GM19328 (cell line): ENCODE data around the gene ZFP57.

ENCODE experiments used
- ATAC-seq: cut with Tn5 transposase; IDR thresholded peaks from one replicate; pipeline ENCODE4 v1.9.1; 2021; ENCODE audit warnings: mild to moderate bottlenecking, moderate library complexity; ENCODE audit not compliant: unreplicated experiment

ZFP57 gene

DNA sequence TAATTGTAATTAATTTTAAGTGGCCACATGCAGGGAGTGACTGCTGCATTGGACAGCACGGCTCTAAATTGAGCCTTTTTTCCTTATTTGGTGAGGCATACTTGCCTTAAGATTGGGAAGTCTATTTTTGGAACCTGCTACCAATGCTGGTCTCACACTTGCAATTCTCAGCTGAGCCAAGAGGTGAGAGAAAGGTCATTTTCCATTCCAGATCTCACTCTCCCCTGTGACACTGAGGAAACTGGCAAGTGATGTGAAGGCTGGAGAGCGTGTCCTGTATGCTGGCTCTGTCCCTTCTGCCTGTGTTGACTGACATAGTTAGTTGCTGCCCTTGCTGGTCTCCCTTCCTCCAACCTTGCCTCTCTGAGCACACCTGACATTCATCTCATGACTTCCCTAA is 24.8 kb downstream of the ZFP57 start:
- ATAC-seq: no peak

DNA sequence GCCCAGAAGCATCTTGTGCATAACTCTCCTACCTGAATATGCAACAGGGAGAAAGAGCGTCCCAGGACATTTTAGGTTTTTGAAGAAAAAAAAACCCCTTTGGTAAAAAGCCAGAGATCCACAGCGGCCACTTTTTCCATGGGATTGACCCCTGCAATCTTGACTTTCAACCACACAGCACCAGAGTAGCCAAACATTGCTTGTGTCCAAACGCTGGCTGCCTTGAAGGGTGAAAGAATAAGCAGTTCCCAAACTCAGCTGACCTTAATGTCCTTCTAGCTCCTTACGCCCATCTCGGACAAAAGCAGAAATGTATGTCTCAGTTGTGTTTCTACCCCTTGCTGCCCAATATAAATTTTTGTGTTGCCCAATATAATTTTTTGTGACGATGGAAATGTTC is 25.3 kb downstream of the ZFP57 start:
- ATAC-seq: no peak

DNA sequence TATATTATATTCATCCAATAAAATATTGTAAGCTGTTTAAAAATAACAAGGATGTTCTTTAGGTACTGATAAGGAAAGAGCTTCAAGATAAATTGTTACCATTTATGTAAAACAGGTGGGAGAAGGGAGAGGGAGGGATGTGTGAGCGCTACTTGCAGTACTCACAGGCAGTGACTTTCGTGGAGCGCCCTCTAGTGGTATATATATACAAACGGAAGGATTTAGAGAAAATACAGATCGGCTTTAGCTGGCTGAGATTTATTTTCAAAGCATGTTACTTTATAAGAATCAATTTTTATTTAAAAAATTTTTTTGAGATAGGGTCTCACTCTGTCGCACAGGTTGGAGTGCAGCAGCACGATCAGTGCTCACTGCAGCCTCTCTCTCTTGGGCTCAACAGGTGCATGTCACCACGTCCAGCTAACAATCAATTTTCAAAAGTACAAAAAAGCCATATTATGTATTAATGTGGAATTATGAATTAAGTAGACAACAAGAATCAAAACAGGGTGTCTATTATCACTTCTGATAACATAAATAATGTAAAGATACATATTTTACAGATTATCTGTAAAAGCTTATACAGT is 27.4 kb downstream of the ZFP57 start:
- ATAC-seq: no peak

DNA sequence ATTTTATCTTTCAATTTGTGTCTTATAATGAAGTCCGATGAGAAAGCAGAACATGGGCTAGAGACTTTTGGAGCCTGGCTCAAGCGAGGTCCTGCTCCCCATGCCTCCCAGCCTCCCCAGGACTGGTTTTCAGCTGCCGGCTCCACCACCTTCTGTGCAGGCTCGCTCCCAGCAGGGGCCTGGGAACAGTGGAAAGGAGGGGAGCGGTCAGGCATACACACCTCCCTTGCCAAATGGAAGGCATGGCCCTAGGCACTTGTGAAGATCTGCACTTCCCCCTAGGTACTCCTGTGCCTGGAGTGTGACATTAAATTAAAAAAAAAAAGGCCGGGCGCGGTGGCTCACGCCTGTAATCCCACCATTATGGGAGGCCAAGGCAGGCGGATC is 28.8 kb downstream of the ZFP57 start:
- no peak for ATAC-seq

DNA sequence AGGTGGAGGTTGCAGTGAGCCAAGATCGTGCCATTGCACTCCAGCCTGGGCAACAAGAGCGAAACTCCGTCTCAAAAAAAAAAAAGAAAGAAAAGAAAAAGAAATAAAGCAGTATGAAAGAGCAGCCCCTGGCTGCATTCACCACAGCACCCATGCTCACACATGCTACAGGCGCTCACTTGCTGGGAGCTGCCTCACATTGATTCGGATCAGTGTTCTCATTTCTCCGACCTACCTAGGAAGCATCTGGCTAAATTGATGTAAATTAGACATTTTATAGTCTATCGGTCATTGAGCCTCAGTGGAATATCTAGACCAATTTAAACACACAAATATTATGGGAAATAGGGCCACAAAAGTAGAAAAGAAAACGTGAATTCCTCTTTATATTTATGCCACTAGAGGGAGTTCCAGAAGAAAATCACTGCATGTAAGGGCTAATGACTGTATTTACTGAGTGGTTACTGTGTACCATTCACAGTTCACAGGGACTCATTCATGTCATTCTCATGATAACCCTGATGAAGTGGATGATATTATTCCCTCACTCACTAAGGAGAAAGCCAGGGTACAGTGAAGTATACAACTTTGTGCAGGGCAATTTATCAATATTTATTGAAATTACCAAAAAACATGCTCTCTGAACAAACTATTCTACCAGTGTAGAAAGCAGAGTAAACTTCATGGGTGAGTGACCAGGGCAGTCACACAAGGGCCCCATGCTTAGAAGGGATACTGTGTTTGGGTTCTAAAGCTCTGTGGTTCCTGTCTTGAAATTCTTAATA is 29.3 kb downstream of the ZFP57 start:
- no peak for ATAC-seq

DNA sequence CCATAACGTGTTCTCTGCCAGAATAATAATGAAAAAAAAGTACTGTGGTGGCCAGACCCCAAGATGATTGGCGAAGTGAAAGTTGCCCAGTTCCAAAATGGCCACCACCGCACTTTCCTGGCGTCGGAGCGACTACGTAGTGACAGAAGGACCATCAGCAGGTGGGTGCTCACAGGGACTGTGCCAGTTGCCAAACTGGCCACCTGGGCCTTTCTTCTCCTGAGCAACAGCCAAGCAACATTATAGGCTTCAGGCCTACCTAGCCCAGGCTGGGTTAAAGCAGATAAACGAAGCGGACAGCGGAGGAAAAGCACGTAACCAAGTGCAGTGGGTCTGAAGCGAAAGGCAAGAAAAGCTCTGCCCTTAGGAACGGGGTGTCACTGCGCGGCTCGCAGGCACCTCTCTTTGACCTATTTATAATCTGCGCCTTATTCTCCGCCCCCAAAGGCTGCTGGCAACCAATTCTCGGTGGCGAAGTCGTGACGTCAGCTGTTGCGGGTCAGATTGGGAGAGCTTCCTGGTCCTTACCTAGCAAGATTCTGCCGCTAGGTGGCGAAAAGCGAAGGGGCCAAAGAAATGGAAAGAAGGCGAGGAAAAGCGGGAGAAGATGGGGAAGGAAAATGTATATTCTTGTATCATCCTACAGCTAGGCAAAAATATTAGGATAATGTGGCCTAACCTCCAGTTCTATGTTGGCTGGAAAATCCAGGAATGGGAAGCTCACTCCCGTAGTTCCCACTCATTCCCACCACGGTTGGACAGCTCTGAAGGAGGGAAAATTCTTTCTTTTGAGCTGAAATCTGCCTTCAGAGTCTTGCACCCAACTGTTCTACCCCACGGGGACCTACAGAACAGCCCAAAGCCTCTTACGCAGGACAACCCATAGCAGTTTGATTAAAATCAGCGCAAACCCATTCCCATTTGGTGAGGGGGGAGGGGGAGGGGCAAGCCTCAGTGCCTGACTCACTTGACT is 31.0 kb downstream of the ZFP57 start:
- peak; percentile 94 for ATAC-seq

DNA sequence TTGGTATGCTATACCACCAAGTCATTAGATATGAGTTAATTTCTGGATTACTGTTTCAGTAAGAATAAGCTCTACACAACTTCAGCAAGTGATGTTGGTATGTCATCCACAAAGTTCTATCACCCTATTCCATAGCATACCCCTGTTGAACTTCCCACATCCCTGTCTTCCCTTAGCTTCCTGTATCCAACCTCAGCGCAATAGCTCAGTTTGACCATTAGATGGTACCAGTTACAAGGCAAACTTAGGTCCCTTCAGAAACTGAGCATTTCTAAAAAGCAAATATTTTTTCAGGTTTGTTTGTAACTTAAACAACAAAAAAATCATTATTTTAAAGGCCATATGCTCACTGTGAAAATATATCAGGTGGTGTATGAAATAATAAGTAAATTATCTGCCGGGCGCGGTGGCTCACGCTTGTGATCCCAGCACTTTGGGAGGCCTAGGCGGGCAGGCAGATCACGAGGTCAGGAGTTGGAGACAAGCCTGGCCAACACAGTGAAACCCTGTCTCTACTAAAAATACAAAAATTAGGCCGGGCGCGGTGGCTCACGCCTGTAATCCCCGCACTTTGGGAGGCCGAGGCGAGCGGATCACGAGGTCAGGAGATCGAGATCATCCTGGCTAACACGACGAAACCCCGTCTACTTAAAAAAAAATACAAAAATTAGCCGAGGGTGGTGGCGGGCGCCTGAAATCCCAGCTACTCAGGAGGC is 32.9 kb downstream of the ZFP57 start:
- no peak for ATAC-seq

DNA sequence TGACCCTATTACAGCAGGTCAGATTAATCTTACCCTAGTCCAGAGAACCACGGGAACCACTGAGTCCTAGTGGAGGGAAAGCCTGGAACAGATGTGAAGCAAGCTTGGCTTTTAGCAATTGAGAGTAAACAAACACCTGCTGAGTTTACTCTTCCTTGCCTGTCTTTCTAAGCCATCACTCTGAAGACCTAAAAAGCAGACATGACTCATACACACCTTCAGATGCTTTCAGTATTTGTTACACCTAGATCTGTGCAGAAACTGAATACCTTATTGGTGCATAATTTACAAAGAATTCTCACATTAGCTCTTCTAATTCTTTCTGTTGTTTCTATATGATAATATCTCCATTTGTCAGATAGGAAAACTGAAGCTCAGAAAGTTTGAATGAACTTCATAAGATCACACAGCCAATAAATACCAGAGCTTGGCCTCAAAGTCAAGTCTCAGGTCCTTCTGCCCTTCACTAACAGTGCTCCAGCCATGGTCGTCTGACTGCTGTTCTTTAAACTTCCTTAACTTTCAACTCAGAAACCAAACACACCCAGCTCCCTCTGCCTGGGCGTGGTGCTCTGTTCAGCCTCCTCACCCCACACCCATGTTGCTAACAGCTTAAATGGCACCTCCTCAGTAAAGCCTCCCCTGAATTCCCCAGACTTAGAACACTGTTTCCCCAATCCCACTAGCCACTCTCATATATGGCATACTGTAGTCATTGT is 39.4 kb downstream of the ZFP57 start:
- ATAC-seq: no peak

DNA sequence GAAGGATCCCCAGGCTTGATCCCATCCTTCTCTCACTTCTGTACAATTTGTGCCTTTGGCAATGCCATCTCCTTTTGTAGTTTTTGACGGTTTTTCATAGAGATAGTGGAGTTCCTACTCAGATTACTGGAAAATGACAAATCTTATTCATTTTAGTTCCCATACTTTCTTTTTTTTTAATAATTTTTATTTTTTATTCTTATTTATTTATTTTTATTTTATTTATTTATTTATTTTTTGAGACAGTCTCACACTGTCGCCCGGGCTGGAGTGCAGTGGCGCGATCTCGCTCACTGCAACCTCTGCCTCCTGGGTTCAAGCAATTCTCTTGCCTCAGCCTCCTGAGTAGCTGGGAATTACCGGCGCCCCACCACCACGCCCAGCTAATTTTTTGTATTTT is 43.7 kb downstream of the ZFP57 start:
- ATAC-seq: no peak

DNA sequence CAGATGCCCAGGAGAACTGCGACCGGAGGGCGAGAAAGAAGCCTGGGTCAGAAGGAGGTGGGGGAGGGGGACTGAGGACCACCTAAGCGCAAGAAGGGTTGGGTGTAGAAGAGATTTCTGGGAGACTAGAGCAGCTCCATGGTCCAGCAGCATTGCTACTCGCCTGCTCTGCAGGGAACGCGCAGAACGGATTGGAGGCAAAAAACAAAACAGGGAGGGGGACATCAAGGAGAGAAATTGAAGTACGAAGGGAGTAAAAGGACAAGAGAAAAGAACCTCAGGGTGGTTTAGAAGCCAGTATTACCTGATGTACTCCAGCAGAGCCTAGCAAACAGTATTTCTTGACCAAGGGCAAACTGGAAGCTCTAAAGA is 47.4 kb downstream of the ZFP57 start:
- ATAC-seq: no peak

DNA sequence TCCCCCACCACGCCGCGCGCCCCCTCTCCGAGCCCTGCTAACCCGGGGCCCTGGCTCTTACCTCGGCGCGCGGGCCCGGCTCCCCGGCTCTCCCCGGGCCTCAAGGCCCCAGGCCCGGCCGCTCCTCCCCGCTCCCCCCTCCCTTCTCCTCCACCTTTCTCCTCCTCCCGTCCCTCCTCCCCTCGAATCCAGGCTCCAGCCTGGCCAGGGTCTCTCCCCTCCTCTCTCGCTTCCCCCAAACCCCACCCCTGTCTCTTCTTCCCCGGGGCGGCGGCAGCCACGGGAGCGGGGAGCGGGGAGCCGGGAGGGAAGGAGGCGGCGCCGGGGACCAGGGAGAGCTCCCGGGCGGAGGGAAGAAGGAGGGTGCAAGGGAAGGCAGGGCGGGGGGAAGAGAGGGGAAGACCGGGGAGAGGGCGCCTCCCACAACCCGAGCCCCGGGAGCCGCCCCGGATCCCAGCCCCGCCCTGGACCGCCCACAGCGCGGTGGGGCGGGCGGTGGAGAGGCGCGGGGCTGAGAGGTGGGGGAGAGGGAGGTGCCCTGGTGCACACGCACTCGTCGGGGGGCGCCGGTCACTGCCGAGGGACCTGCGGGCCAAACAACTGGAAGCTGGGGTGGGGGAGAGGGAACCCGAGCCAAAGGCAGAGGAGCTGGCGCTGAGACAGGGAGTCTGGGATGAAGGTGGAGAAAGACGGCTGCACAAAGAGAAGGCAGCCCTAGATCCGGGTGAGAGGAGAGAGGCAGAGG is 48.0 kb downstream of the ZFP57 start, which contains the start of gene GABBR1:
Gene GABBR1 (minus strand): TSS at position 395 of the 745 bp plus-strand sequence. CDS start 798 bp downstream, outside the sequence.
- peak; percentile 68 for ATAC-seq

DNA sequence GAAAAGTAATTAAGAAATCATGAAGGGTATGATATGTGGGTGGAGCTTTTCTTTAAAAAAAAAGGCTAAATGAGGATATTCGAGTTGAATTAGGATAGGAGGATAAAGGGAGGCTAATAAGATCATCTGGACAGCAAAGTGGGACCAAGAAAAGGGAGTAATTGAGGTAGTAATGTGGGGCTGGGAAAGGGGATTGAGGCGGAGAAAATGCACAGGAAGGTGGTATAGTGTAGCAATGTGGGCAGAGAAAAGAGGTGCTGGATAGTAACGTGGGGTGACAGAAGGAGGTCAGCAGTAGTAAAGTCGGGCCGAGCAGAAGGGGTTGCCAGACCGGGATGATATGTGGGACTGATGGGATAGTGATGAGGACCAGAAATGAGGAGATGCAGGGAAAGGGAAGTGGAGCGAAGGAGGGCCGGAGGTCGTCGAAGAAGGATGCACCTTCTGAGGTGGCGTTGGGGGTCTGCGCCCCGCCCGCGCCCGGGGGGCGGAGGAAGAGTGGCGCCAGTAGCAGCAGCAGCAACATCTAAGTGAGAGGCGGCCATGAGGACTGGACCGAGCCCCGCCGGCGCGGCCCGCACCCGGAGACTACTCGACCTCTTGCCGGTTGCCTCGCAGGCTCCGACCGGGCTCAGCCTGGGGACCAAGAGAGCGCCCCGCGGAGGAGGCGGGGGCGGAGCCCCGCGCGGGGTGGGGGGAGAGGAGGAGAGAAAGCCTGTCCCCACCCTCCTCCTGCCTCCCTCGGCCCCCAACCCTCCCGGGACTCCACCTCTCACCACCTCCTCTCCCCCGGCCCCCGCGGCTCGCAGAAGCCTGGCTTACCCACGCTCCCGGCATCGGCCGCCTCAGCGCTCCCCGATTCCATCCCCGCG is 48.9 kb downstream of the ZFP57 start:
- peak; percentile 38 for ATAC-seq

DNA sequence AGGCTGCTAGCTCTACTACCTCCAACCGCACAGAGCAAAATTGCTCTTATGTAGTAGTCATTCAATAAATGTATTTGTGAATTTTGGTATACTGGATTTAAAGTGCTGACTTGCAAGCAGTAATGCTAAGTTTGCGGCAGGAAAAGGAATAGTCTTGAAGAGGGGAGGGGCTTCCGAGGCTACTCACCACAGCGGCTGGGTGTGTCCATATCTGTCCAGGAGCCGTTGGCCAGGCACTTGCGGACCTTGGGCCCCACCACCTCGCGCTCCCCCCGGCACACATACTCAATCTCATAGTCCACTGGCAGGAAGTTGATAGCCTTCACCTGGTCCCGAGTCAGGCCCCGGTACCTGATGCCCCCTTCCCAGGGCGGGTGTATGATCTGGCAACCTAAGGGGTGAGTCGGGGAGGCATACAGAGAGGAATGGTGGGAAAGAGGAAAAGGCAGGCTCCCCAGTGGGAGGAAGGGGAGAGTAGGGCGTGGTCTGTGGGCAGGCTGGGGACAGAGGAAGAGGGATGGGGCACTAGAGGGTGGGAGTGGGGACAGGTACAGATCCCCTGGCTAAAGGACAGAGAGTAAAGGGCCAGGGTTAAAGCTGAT is 49.6 kb downstream of the ZFP57 start:
- ATAC-seq: no peak

DNA sequence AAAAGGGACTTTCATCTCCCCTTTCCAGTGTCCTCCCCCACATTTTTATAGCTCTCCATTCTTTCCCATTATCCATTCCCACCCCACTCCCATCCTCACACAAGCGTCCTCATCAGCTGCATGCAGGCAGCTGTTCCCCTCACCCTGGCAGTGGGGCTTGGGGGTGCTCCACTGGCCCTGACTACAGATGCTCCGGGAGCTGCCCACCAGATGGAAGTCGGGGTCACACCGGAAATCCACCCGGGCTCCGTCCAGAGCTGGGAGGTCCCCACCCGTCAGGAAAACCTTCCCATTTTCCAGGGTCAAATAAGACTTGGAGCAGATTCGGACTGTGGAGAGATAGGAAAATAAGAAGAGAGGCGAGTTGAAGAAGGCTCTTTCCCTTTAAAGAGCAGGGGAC is 50.6 kb downstream of the ZFP57 start:
- no peak for ATAC-seq

DNA sequence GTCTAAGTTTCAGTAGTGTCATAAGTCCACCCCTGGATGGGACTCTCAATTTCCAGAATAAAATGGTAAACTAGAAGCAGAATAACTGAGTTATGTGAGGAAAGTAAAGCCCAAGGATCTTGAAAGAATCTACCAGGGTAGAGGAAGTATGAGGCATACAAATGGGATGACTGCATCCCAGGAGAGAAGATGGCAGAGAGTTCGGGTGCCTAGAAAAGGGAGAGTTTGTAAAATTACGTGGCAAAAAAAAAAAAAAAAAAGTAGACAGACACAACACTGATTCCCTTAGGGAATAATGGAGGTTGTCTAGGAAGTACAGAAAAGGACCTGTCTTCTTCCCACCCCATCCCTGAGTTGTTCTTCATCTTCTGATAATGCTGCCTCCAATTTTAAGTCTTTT is 51.4 kb downstream of the ZFP57 start:
- no peak for ATAC-seq

DNA sequence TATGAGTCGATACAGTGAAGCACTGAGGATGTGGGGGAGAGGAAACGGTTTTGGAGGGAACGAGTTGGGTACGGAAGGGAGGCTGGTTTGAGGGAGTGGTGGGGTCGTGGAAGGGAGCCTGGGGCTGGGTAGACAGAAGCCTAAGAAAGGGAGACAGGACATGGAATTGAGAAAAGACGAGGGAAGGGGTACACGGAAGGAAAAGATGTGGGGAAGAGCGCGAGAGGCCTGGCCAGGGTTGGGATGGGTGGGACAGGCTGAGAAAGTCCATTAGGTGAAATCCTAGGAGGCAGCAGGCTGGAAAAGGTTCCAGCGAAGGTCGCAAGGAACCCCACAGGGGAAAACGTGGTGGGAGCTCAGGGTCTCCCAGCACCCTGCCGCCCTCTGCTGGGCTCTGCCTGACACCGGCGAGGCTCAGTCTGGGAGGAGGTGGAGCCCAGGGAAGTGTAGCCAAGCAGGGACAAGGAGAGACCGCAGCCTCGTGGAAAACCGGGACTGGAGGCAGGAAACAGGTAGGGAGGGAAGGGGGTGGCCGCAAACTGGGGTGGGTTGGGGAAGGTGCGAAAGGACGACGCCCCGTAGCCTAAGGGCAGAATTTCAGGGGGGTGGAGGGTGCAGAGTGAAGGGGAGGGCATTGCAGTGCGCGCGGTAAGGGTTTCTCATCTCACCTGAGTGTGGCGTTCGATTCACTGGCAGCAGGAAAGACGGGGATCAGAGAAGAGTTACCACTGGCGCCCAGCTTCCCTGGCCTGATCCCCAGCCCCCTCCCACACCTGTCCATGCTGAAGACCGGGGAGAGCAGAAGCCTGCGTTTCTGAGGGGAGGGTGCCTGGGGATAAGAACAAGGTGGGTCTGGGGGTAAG is 52.3 kb downstream of the ZFP57 start:
- no peak for ATAC-seq

DNA sequence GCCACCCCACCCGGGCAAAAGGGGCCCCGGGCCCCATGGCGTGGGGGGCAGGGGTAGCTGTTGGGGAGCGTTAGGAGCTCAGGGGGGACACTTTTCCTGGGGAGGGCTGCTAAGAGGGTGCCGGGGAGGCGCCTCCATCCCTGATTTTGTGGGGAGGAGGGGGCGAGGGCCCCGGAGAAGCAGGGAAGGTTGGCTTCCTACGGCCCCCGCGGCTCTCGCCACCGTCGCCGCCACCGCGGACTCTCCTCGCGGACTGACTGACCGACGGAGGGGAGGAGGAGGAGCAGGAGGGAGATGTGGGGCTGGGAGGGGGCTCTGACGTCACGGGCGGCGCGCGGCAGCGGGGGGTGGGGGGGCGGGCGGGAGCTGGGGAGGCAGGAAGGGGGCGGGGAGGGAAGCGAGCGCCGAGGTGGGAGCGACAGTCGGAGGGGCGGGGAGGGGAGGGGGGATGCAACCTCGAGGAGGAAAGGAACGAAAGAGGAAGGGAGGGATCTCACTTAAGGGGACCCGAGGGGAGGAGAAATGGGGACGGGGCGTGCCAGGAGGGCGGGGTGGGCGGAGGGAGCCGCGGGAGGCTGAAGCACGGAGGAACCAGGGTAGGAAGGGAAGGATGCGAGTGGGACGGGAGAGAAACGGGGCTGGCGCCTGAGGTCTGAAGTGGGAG is 53.1 kb downstream of the ZFP57 start:
- no peak for ATAC-seq
